Activated gamma-delta T cell treated with Interleukin-2 at 50 U/mL for 16 hours (primary cell): ENCODE measurements around the gene ARHGAP32.
"Not testable (repeated sequence)": the region's sequence is repeated elsewhere in the genome, so short reads cannot be mapped to it uniquely, and the experiment has no call there.

ENCODE experiments used
- DNase-seq: peaks from one replicate; pipeline ENCODE4 v3.0.0-alpha.2; 2020

Gene ARHGAP32

GRCh38 chr11:128927683-128928336 is 264.3 kb downstream of the ARHGAP32 start:
- DNase-seq = no peak

DNA sequence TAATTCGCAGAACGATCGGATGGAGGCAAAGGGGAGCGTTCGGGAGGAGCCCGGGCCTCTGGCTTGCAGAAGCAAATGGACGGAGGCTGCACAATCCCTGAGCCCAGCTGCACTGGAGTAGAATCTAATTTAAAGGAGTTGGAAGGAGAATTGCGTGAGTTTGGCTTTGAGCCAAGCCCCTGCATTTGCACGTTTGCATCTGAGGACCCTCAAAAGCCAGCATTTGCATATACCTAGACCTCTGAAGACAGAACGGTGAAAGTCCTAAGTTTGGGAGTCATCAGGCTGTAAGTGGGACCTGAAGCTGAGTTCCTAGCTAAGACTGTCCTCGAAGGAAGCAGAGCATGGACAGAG is 265.0 kb downstream of the ARHGAP32 start:
- no peak for DNase-seq

DNA sequence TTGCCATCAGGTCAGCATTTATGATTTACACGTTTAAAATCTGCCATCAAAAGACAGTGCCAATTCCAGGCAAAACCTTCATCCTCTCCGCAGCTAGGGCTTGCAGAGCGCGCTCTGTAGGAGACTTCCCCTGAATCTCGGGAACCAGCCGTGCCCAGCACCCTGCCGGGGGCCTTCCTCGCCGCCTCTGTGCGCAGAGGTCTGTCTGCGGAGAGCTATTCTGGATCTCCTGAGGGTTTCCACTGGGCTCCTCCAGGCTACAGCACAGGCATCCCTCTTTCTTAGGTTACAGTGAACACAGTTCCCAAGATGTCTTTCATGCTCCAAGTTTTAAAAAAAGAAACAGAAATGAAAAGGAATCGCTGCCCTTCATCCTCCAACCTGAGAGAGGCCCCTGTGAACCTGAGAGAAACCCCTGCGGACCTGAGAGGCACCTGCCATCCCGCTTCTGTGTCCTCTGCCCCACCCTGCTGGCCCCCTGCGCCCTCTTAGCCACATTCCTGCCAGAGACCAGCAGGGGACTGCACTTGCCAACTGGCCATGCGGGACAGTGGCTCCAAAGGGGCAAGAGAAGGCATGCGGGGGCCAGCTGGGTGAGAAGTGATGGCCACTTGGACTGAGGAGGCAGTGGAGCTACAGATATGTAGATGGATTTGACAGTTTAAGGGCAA is 265.6 kb downstream of the ARHGAP32 start:
- DNase-seq = no peak

GRCh38 chr11:128926000-128926399 is 266.1 kb downstream of the ARHGAP32 start:
- no peak for DNase-seq

DNA sequence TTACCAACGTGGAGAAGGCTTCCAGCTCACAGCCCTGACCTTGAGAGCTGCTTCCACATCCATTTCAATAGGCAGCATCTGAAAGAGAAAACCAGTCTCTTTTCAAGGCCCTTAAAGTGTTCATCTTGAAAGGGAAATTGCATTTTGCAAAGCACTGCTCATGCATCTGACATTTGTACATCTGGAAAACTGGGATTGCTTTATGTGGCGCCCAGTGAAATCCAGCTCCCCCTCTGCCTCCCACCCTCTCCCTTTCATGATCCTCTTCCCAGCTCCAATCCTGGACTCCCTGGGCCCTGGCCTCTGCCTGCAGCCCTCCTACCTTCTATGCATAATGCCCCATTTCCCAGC is 266.9 kb downstream of the ARHGAP32 start:
- DNase-seq = no peak

DNA sequence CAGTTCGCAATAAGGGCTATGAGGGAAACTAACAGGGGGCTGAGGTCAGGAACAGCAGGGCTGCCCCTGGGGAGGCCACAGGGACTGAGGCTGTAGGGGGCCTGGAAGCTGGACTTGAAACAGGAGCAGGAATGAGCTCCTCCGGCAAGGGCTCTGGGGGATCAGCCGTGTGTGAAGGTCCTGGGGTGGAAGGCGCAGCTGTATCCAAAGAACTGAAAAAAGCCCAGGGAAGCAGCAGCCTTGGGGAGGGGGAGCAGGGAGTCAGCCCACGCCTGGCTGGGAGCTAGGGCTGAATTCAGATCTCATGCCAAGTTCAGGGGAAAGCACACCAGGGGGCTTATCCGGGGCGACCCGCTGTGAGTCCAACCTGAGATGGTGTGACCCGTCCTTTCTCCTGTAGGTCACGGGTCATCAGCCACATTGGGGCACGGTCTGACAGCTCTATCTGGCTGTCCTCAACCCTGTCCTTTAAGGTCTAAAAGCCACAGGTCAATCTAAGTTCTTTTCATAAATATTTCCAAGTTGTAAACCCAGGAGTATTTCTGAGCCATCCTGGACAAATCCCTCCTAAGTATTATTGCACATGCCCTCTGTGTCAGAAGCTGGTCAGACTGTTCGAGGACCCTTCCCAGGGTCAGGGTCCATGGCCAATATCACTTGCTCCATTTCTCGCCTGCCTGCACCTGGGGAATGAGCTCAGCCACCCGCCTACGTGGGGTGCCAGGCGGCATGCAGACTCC is 267.4 kb downstream of the ARHGAP32 start:
- no peak for DNase-seq

GRCh38 chr11:128924104-128924503 is 268.0 kb downstream of the ARHGAP32 start:
- no peak for DNase-seq

GRCh38 chr11:128921793-128922192 is 270.3 kb downstream of the ARHGAP32 start:
- no peak for DNase-seq

GRCh38 chr11:128920666-128921065 is 271.5 kb downstream of the ARHGAP32 start:
- no peak for DNase-seq

DNA sequence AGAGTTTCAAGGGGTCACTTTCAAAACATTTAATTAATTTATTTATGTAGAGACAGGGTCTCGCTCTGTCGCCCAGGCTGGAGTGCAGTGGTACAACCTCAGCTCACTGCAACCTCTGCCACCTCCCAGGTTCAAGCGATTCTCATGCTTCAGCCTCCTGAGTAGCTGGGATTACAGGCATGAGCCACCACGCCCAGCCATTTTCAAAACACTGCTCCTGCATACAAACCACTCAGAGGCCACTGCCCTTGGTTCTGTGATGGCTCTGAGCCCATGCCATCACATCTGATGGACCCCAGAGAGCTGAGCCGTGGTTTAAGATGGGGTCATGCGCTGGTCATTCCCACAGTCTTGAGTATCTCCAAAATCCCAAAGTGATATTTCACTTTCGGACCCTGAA is 272.5 kb downstream of the ARHGAP32 start:
- DNase-seq = not testable (repeated sequence)

DNA sequence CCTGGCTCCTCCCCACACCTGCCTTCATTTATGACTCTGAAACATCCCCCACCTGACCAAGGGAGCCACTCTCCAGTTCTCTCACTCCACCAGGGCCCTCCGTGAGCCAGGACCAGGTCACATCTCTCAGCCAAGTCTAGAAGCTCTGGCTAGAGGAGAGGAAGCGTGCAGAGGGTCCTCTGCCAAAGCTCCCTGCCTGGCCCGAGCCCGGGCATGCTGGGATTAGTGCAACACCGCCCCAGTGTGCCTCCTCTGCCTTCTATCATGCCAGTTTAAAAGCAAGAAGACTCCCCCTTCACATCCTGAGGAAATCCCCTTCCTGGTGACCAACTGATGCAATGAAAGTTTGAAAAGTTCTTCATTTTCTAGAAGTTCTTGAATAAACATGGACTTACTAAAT is 272.9 kb downstream of the ARHGAP32 start:
- no peak for DNase-seq

DNA sequence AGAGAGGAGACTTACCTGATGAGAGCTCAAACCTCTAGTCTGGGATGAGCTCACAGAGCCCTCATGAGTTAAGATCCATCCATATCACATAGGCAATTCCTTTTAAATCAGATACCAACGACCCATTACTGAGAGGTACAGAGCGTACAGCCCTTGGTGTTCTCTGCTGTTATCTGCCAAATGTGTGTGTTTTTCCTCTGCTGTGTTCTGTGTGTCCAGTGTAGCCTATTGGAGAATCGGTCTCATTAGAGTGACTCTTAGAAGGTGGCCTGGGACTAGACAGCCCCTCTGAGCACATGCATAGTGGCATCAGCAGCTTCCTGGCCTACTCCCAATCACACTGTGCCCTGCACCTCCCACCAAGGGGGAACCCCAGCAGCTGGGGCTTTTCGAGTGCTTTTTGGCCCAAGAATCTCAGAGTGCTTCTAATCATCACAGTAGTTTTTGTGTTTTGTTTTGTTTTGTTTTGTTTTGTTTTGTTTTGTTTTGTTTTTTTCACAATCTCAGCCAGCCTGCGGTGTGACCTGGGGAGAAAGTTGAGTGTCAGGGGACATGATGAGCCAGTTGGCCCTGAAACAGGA is 274.9 kb downstream of the ARHGAP32 start:
- no peak for DNase-seq

DNA sequence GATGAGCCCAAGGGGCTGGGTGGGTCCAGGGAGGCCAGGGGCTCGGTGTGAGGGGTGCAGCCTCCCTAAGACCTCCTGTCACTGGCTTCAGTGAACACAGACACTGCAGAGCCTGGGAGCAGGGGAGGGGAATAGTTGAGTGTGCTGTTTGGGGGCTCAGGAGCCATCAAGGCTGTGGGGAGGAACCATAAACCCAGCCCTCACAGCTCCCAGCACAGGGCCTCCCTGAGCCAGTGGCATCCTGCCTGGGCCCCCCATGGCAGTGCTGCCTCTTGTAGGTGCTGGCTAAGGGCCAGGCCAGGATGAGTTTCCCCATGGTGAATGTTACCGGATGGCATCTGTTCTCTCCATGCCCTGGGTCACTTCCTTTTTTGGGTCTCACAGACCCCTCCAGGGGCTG is 275.4 kb downstream of the ARHGAP32 start:
- DNase-seq = no peak

GRCh38 chr11:128916037-128916572 is 276.0 kb downstream of the ARHGAP32 start:
- DNase-seq = no peak

GRCh38 chr11:128915149-128915521 is 277.0 kb downstream of the ARHGAP32 start:
- DNase-seq = no peak
